GM23338 (cell line): ENCODE measurements around the gene F11R. TPM values are rescaled to one million over a fixed set of nuclear protein-coding genes. Genes with fewer than 3 reads are reported as not detected.
A peak's percentile ranks its signal among the peaks of the same experiment; 100 is the strongest.

Experiments used
- ATAC-seq: fragments of 200-7000 bp; cut with Tn5 transposase; 3 replicates; pipeline ENCODE4 v1.9.1; 2020
- DNase-seq: peaks from one replicate; pipeline ENCODE4 v3.0.0-alpha.2; 2015; ENCODE audit warnings: low spot score
- H2AFZ ChIP-seq: fragments of 200-600 bp; sonication (generic); 2 replicates; pipeline ENCODE4 v1.8.0; 2016; ENCODE audit warnings: antibody characterized with exemption, mild to moderate bottlenecking, moderate library complexity
- H3F3A ChIP-seq: fragments of 200-600 bp; sonication (generic); replicated peaks from 2 replicates; pipeline ENCODE4 v1.8.0; 2017; ENCODE audit warnings: antibody characterized with exemption, mixed run types, low read depth
- H3K27ac ChIP-seq: fragments of 200-600 bp; sonication (generic); 2 replicates; pipeline ENCODE4 v1.6.1; 2016; ENCODE audit warnings: low read depth
- H3K27me3 ChIP-seq: fragments of 200-600 bp; sonication (generic); 2 replicates; pipeline ENCODE4 v1.8.0; 2016; ENCODE audit warnings: mild to moderate bottlenecking, mixed run types, moderate library complexity; ENCODE audit not compliant: insufficient read depth
- H3K36me3 ChIP-seq: fragments of 200-600 bp; sonication (generic); 2 replicates; pipeline ENCODE4 v1.8.0; 2016; ENCODE audit warnings: mild to moderate bottlenecking; ENCODE audit not compliant: insufficient read depth
- H3K4me1 ChIP-seq: fragments of 200-600 bp; sonication (generic); 2 replicates; pipeline ENCODE4 v1.8.0; 2016; ENCODE audit warnings: mild to moderate bottlenecking, moderate library complexity; ENCODE audit not compliant: insufficient read depth
- H3K4me2 ChIP-seq: fragments of 200-600 bp; sonication (generic); 2 replicates; pipeline ENCODE4 v1.7.1; 2017; ENCODE audit warnings: mixed run types
- H3K4me3 ChIP-seq: fragments of 200-600 bp; sonication (generic); 2 replicates; pipeline ENCODE4 v1.6.1; 2016; ENCODE audit warnings: mixed run types
- H3K79me2 ChIP-seq: fragments of 200-600 bp; sonication (generic); replicated peaks from 2 replicates; pipeline ENCODE4 v1.8.0; 2017; ENCODE audit warnings: mild to moderate bottlenecking; ENCODE audit not compliant: insufficient read depth
- H3K9me2 ChIP-seq: fragments of 200-600 bp; sonication (generic); 2 replicates; pipeline ENCODE4 v1.8.0; 2017; ENCODE audit not compliant: insufficient read depth
- H4K20me1 ChIP-seq: fragments of 200-600 bp; sonication (generic); replicated peaks from 2 replicates; pipeline ENCODE4 v1.8.0; 2017; ENCODE audit warnings: mild to moderate bottlenecking; ENCODE audit not compliant: insufficient read depth
- H3K27ac Mint-ChIP-seq: 2 replicates; pipeline ENCODE4 v1.8.0; 2020; ENCODE audit warnings: inconsistent platforms, mild to moderate bottlenecking, moderate library complexity, mixed read lengths
- H3K27me3 Mint-ChIP-seq: 3 replicates; pipeline ENCODE4 v1.8.0; 2022; ENCODE audit warnings: low read depth, mild to moderate bottlenecking, moderate library complexity, mixed read lengths, inconsistent platforms; ENCODE audit not compliant: insufficient read depth, poor library complexity
- H3K36me3 Mint-ChIP-seq: 3 replicates; pipeline ENCODE4 v1.8.0; 2021; ENCODE audit warnings: low read depth, mild to moderate bottlenecking, inconsistent platforms, moderate library complexity, mixed read lengths
- H3K4me1 Mint-ChIP-seq: 3 replicates; pipeline ENCODE4 v1.8.0; 2020; ENCODE audit warnings: mild to moderate bottlenecking, inconsistent platforms, mixed read lengths
- H3K4me3 Mint-ChIP-seq: 3 replicates; pipeline ENCODE4 v1.8.0; 2021; ENCODE audit warnings: moderate library complexity, mild to moderate bottlenecking, inconsistent platforms, mixed read lengths
- H3K9me3 Mint-ChIP-seq: 3 replicates; pipeline ENCODE4 v1.8.0; 2020; ENCODE audit warnings: moderate library complexity, mild to moderate bottlenecking, inconsistent platforms, mixed read lengths
- CREB1 ChIP-seq: fragments of 250-450 bp; sonication (Bioruptor Pico); IDR thresholded peaks from 2 replicates; pipeline ENCODE4 v1.5.0; 2020; ENCODE audit warnings: low read depth, mild to moderate bottlenecking, moderate library complexity
- EZH2 ChIP-seq: fragments of 200-600 bp; sonication (generic); IDR thresholded peaks from one replicate; pipeline ENCODE4 v1.8.0; 2017; ENCODE audit warnings: antibody characterized with exemption, mild to moderate bottlenecking, low read depth; ENCODE audit not compliant: unreplicated experiment
- EZH2phosphoT487 ChIP-seq: fragments of 200-600 bp; sonication (generic); IDR thresholded peaks from one replicate; pipeline ENCODE4 v1.8.1; 2018; ENCODE audit warnings: antibody characterized with exemption; ENCODE audit not compliant: unreplicated experiment
- JUNB ChIP-seq: IDR thresholded peaks from one replicate; pipeline ENCODE4 v1.6.1; 2016; ENCODE audit warnings: antibody characterized with exemption; ENCODE audit not compliant: unreplicated experiment
- NANOG ChIP-seq: IDR thresholded peaks from 2 replicates; pipeline ENCODE4 v1.6.1; 2016; ENCODE audit warnings: antibody characterized with exemption, borderline replicate concordance
- POLR2AphosphoS5 ChIP-seq: IDR thresholded peaks from 2 replicates; pipeline ENCODE4 v1.6.1; 2016; ENCODE audit warnings: antibody characterized with exemption, low read depth
- STAT1 ChIP-seq: IDR thresholded peaks from one replicate; pipeline ENCODE4 v1.6.1; 2016; ENCODE audit warnings: antibody characterized with exemption; ENCODE audit not compliant: unreplicated experiment
- ZNF331 ChIP-seq: fragments of 250-450 bp; sonication (Bioruptor Pico); IDR thresholded peaks from 2 replicates; pipeline ENCODE4 v1.5.0; 2020; ENCODE audit warnings: low read depth, mild to moderate bottlenecking, moderate library complexity
- polyA plus RNA-seq: library from polyadenylated mRNA; unstranded; fragments of >200 nt; fragmentation: Nextera tagmentation; extraction: Ambion mirVana; gene quantifications from 2 replicates; pipeline ENCODE4 v1.2.1, GENCODE V29; 2016
- total RNA-seq: library from RNA; depleted of rRNA; stranded (reverse); fragments of >200 nt; shearing (Covaris generic); gene quantifications from 2 replicates; pipeline ENCODE4 v1.2.3, GENCODE V29; 2014
- TF ChIP-seq, protein P1 (sequence below): fragments of 250-450 bp; sonication (Bioruptor Pico); IDR thresholded peaks from 2 replicates; pipeline ENCODE4 v1.5.0; 2020; ENCODE audit warnings: mild to moderate bottlenecking, moderate library complexity

The F11R gene
- total and polyA plus RNA-seq, 2 experiments from 2014 or later: 51.0 to 169 TPM

DNA sequence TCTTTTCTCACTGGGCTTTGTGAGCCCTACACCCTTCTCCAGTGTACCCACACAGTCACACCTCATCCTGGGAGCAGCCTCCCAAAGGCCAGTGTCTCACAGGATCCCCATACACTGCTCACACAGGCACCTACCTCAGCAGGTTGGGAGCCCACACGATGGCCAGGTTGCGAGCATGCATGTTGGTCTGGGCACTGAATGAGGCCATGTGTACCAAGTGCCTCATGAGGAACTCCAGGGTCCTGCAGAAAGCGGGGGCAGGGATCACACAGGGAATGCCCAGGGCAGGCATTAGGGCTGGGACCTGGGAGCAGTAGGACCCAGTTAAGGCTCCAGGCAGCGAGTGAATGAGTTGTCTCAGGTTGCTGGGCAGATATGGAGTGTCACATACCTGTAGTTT lies 33.3 kb upstream of the F11R start:
- Histone ChIP-seq H3K4me1 (no peaks in the 10 kb centered on the region), H3K27me3 (no peaks in the 10 kb centered on the region), H3K4me3 (no peak overlapping the region), H3K36me3 (no peaks in the 10 kb centered on the region), H3K9me2 (no peaks in the 10 kb centered on the region; the same call in 1 of the 2 replicates), H3F3A (no peaks in the 10 kb centered on the region), H3K79me2 (no peaks in the 10 kb centered on the region), H2AFZ (no peak overlapping the region), H4K20me1 (no peaks in the 10 kb centered on the region), H3K4me2 (no peak overlapping the region), H3K27ac (no peak overlapping the region)
- DNase-seq (no peak), ATAC-seq (peak; percentile 39)
- Mint-ChIP-seq H3K27me3 (peaks cover 18% of the 10 kb centered on the region), H3K4me1 (no peaks in the 10 kb centered on the region), H3K36me3 (no peaks in the 10 kb centered on the region), H3K4me3 (no peak overlapping the region), H3K9me3 (peaks cover 8% of the 10 kb centered on the region; the same call in 1 of the 3 replicates), H3K27ac (no peak overlapping the region)
- TF ChIP-seq, protein P1, sequence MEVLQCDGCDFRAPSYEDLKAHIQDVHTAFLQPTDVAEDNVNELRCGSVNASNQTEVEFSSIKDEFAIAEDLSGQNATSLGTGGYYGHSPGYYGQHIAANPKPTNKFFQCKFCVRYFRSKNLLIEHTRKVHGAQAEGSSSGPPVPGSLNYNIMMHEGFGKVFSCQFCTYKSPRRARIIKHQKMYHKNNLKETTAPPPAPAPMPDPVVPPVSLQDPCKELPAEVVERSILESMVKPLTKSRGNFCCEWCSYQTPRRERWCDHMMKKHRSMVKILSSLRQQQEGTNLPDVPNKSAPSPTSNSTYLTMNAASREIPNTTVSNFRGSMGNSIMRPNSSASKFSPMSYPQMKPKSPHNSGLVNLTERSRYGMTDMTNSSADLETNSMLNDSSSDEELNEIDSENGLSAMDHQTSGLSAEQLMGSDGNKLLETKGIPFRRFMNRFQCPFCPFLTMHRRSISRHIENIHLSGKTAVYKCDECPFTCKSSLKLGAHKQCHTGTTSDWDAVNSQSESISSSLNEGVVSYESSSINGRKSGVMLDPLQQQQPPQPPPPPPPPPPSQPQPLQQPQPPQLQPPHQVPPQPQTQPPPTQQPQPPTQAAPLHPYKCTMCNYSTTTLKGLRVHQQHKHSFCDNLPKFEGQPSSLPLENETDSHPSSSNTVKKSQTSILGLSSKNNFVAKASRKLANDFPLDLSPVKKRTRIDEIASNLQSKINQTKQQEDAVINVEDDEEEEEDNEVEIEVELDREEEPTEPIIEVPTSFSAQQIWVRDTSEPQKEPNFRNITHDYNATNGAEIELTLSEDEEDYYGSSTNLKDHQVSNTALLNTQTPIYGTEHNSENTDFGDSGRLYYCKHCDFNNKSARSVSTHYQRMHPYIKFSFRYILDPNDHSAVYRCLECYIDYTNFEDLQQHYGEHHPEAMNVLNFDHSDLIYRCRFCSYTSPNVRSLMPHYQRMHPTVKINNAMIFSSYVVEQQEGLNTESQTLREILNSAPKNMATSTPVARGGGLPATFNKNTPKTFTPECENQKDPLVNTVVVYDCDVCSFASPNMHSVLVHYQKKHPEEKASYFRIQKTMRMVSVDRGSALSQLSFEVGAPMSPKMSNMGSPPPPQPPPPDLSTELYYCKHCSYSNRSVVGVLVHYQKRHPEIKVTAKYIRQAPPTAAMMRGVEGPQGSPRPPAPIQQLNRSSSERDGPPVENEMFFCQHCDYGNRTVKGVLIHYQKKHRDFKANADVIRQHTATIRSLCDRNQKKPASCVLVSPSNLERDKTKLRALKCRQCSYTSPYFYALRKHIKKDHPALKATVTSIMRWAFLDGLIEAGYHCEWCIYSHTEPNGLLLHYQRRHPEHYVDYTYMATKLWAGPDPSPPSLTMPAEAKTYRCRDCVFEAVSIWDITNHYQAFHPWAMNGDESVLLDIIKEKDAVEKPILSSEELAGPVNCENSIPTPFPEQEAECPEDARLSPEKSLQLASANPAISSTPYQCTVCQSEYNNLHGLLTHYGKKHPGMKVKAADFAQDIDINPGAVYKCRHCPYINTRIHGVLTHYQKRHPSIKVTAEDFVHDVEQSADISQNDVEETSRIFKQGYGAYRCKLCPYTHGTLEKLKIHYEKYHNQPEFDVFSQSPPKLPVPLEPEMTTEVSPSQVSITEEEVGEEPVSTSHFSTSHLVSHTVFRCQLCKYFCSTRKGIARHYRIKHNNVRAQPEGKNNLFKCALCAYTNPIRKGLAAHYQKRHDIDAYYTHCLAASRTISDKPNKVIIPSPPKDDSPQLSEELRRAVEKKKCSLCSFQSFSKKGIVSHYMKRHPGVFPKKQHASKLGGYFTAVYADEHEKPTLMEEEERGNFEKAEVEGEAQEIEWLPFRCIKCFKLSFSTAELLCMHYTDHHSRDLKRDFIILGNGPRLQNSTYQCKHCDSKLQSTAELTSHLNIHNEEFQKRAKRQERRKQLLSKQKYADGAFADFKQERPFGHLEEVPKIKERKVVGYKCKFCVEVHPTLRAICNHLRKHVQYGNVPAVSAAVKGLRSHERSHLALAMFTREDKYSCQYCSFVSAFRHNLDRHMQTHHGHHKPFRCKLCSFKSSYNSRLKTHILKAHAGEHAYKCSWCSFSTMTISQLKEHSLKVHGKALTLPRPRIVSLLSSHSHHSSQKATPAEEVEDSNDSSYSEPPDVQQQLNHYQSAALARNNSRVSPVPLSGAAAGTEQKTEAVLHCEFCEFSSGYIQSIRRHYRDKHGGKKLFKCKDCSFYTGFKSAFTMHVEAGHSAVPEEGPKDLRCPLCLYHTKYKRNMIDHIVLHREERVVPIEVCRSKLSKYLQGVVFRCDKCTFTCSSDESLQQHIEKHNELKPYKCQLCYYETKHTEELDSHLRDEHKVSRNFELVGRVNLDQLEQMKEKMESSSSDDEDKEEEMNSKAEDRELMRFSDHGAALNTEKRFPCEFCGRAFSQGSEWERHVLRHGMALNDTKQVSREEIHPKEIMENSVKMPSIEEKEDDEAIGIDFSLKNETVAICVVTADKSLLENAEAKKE (CRISPR knock-in tag): no peak

DNA sequence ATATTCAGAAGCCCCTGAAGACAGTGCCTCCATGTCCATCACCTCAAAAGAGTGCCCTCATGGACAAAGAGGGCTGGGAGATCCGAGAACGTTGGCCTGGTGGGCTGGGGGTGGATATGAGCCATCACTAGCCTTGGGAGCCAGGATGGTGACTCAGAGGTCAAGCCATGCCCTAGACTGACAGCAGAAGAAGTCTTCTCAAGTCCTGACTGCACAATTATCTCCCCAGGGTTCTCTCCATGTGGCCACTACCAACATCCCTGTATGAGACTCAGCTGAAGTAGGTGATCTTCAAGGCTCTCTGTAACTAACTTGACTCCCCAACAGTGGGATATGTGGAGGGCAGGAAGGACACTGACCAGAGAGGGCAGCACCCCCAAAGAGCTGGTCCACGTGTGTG lies 31.9 kb upstream of the F11R start:
- H3K4me1 ChIP-seq: no peaks in the 10 kb centered on the region
- H3K79me2 ChIP-seq: no peaks in the 10 kb centered on the region
- H3K36me3 ChIP-seq: no peaks in the 10 kb centered on the region
- H3F3A ChIP-seq: no peaks in the 10 kb centered on the region
- H3K4me3 Mint-ChIP-seq: no peak overlapping the region
- H3K4me3 ChIP-seq: no peak overlapping the region
- H3K9me2 ChIP-seq: no peaks in the 10 kb centered on the region; the same call in 1 of the 2 replicates
- H3K27ac Mint-ChIP-seq: no peak overlapping the region
- H3K4me1 Mint-ChIP-seq: no peaks in the 10 kb centered on the region
- no peak for DNase-seq
- peaks cover 22% of the 10 kb centered on the region for H3K27me3 Mint-ChIP-seq
- H3K9me3 Mint-ChIP-seq: peaks cover 19% of the 10 kb centered on the region
- no peaks in the 10 kb centered on the region for H4K20me1 ChIP-seq
- H2AFZ ChIP-seq: no peak overlapping the region
- no peak overlapping the region for H3K4me2 ChIP-seq
- H3K27me3 ChIP-seq: no peaks in the 10 kb centered on the region; the same call in 1 of the 2 replicates
- peaks cover 7% of the 10 kb centered on the region for H3K36me3 Mint-ChIP-seq
- no peak overlapping the region for H3K27ac ChIP-seq
- no peak for ATAC-seq
- TF ChIP-seq CREB1 (CRISPR knock-in tag) (no peak), EZH2phosphoT487 (no peak), NANOG (no peak), EZH2 (no peak), ZNF331 (CRISPR knock-in tag) (no peak), STAT1 (no peak), JUNB (no peak), POLR2AphosphoS5 (no peak)
